HL-60/S4 treated with phorbol 12-myristate 13-acetate at 8.2 ng/mL for 4 days and 3 days (cell line): Measurements from ENCODE around the gene PKMYT1.

Experiments
- in situ Hi-C: fragments of 300-500 bp; cut with MboI; formaldehyde crosslinking; loops from 2 replicates; pipeline ENCODE4 v1.15.0; 2022; ENCODE audit warnings: low sequenced_read_pairs

The PKMYT1 gene

GRCh38 chr16:3000540-3000939, 20.3 kb upstream of the PKMYT1 start:
- in situ Hi-C loops = no loop called here

GRCh38 chr16:2999929-3000328, 19.7 kb upstream of the PKMYT1 start:
- in situ Hi-C loops = no loop called here

- in situ Hi-C loops = no loop called here
Measured at GRCh38 chr16:2996298-2996697, 16.1 kb upstream of the PKMYT1 start.

- in situ Hi-C loops = no loop called here
Measured at GRCh38 chr16:2992383-2993081, 12.3 kb upstream of the PKMYT1 start.

- in situ Hi-C loops = no loop called here
Measured at GRCh38 chr16:2991566-2992261, 11.5 kb upstream of the PKMYT1 start.

- in situ Hi-C loops = no loop called here
Measured at GRCh38 chr16:2990891-2991290, 10.6 kb upstream of the PKMYT1 start.

- in situ Hi-C loops = no loop called here
Measured at GRCh38 chr16:2988590-2989099, 8.4 kb upstream of the PKMYT1 start.

GRCh38 chr16:2987833-2988232, 7.6 kb upstream of the PKMYT1 start:
- in situ Hi-C loops = no loop called here

- in situ Hi-C loops = no loop called here
Measured at GRCh38 chr16:2987286-2987685, 7.0 kb upstream of the PKMYT1 start.

- in situ Hi-C loops = no loop called here
Measured at GRCh38 chr16:2986623-2987188, 6.5 kb upstream of the PKMYT1 start.

- in situ Hi-C loops = no loop called here
Measured at GRCh38 chr16:2985893-2986355, 5.7 kb upstream of the PKMYT1 start.

GRCh38 chr16:2985462-2985861, 5.2 kb upstream of the PKMYT1 start:
- in situ Hi-C loops = no loop called here

GRCh38 chr16:2983706-2984136, 3.5 kb upstream of the PKMYT1 start:
- in situ Hi-C loops = no loop called here

- in situ Hi-C loops = no loop called here
Measured at GRCh38 chr16:2982402-2982801, 2.2 kb upstream of the PKMYT1 start.

GRCh38 chr16:2981899-2982250, 1.6 kb upstream of the PKMYT1 start:
- in situ Hi-C loops = no loop called here

- in situ Hi-C loops = no loop called here
Measured at GRCh38 chr16:2981177-2981898, 1.1 kb upstream of the PKMYT1 start.

GRCh38 chr16:2979669-2980226, 498 bp downstream of the PKMYT1 start:
- in situ Hi-C loops = no loop called here

GRCh38 chr16:2977440-2977839, 2.8 kb downstream of the PKMYT1 start:
- in situ Hi-C loops = no loop called here

- in situ Hi-C loops = no loop called here
Measured at GRCh38 chr16:2976673-2977072, 3.6 kb downstream of the PKMYT1 start.

- in situ Hi-C loops = no loop called here
Measured at GRCh38 chr16:2976201-2976600, 4.0 kb downstream of the PKMYT1 start.

- in situ Hi-C loops = no loop called here
Measured at GRCh38 chr16:2975161-2975795, 5.0 kb downstream of the PKMYT1 start.
